ENCODE measurements around the gene TBX21. TPM values are rescaled to one million over a fixed set of nuclear protein-coding genes. Genes with fewer than 3 reads are reported as not detected.
"Not testable (repeated sequence)": the region's sequence is repeated elsewhere in the genome, so short reads cannot be mapped to it uniquely, and the experiment has no call there.

Gene TBX21
- polyA plus RNA-seq, 1 donor = 0.29 TPM

GRCh38 chr17:47773649-47774048 is 40.6 kb downstream of the TBX21 start:
- not testable (repeated sequence) for DNase-seq (ENCODE audit: low read depth)

- DNase-seq (ENCODE audit: low read depth) = no peak
Observed at GRCh38 chr17:47774331-47774730, 41.3 kb downstream of the TBX21 start.

- DNase-seq (ENCODE audit: low read depth) = no peak
Observed at GRCh38 chr17:47774987-47775580, 42.0 kb downstream of the TBX21 start.

GRCh38 chr17:47776330-47777197 is 43.5 kb downstream of the TBX21 start:
- no peak for DNase-seq (ENCODE audit: low read depth)

GRCh38 chr17:47778184-47778635 is 45.2 kb downstream of the TBX21 start:
- no peak for DNase-seq (ENCODE audit: low read depth)

GRCh38 chr17:47781397-47781796 is 48.4 kb downstream of the TBX21 start:
- DNase-seq (ENCODE audit: low read depth) = no peak

GRCh38 chr17:47785538-47786123 is 52.6 kb downstream of the TBX21 start:
- no peak for DNase-seq (ENCODE audit: low read depth)

- no peak for DNase-seq (ENCODE audit: low read depth)
Observed at GRCh38 chr17:47789611-47790561, 56.9 kb downstream of the TBX21 start.

GRCh38 chr17:47791025-47791424 is 58.0 kb downstream of the TBX21 start:
- DNase-seq (ENCODE audit: low read depth) = no peak

GRCh38 chr17:47792457-47792856 is 59.4 kb downstream of the TBX21 start:
- no peak for DNase-seq (ENCODE audit: low read depth)

- DNase-seq (ENCODE audit: low read depth) = no peak
Observed at GRCh38 chr17:47792979-47793378, 59.9 kb downstream of the TBX21 start.

Other genes starting within 250 kb of the TBX21 start
- 140 TPM for gene NPEPPS, start 202.1 kb upstream of the TBX21 start, polyA plus RNA-seq (ENCODE audit: insufficient read length)
- 151 TPM for gene KPNB1, start 83.3 kb upstream of the TBX21 start, polyA plus RNA-seq (ENCODE audit: insufficient read length)
- gene TBKBP1, start 39.1 kb upstream of the TBX21 start, polyA plus RNA-seq (ENCODE audit: insufficient read length) = 34.0 TPM
- gene OSBPL7, start 88.6 kb downstream of the TBX21 start, polyA plus RNA-seq (ENCODE audit: insufficient read length) = 15.5 TPM
- 59.2 TPM for gene MRPL10, start 98.3 kb downstream of the TBX21 start, polyA plus RNA-seq (ENCODE audit: insufficient read length)
- gene LRRC46, start 98.4 kb downstream of the TBX21 start, polyA plus RNA-seq (ENCODE audit: insufficient read length) = 0.81 TPM
- gene SCRN2, start 108.0 kb downstream of the TBX21 start, polyA plus RNA-seq (ENCODE audit: insufficient read length) = 26.0 TPM
- 1.0 TPM for gene SP6, start 117.9 kb downstream of the TBX21 start, polyA plus RNA-seq (ENCODE audit: insufficient read length)
- 13.9 TPM for gene SP2, start 163.0 kb downstream of the TBX21 start, polyA plus RNA-seq (ENCODE audit: insufficient read length)
- gene PNPO, start 208.3 kb downstream of the TBX21 start, polyA plus RNA-seq (ENCODE audit: insufficient read length) = 9.7 TPM
- 0.11 TPM for gene PRR15L, start 224.6 kb downstream of the TBX21 start, polyA plus RNA-seq (ENCODE audit: insufficient read length)
- gene CDK5RAP3, start 237.9 kb downstream of the TBX21 start, polyA plus RNA-seq (ENCODE audit: insufficient read length) = 80.2 TPM